GM19397 (cell line): ENCODE data around the gene CPNE1.
A peak's percentile ranks its signal among the peaks of the same experiment; 100 is the strongest.
"Not testable (repeated sequence)": the region's sequence is repeated elsewhere in the genome, so short reads cannot be mapped to it uniquely, and the experiment has no call there.

Source experiments
- ATAC-seq: cut with Tn5 transposase; IDR thresholded peaks from one replicate; pipeline ENCODE4 v1.9.1; 2021; ENCODE audit warnings: mild to moderate bottlenecking, moderate library complexity; ENCODE audit not compliant: unreplicated experiment

Gene CPNE1

DNA sequence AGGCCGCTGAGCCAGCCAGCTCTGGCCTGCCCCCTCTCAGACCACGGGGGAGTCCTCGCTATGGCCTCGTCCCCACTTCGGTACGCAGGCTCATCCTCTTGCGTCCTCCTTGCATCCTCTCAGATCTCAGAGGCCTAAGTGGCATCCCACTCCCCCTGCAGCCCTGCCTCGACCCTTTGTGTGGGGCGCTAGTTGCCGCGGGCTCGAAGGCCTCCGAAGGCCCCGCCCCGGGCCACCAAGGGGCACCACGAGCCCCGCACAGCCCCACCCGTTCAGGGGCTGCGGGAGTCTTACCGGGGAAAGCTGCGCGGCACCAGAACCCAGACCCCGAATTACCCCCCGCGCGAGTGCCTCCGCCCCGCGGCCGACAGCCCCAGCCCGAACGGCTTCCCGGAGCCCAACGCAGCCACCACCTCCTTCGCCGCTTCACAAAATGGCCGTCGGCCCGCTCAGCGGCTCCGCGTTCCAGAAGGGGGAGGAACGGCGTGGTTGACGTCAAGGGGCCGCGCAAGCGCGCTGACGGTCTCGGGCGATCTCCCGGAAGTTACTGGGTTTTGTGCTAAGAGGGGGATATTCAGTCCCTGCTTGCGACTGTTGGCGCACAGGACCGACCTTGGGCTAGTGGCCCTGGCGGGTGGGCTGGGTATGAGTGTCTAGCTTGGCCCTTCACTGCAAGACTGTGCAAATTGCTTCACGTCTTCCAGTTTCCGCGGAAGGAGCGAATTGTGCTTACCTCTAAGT lies at the start of gene CPNE1, which contains the start of gene RBM12:
CPNE1 (minus strand) TSS at position 435 of the 741 bp plus-strand sequence. CDS start 31,977 bp downstream, outside the sequence.
RBM12 (minus strand) TSS at position 435 of the 741 bp plus-strand sequence. CDS start 9,578 bp downstream, outside the sequence.
- ATAC-seq, result peak; percentile 74

DNA sequence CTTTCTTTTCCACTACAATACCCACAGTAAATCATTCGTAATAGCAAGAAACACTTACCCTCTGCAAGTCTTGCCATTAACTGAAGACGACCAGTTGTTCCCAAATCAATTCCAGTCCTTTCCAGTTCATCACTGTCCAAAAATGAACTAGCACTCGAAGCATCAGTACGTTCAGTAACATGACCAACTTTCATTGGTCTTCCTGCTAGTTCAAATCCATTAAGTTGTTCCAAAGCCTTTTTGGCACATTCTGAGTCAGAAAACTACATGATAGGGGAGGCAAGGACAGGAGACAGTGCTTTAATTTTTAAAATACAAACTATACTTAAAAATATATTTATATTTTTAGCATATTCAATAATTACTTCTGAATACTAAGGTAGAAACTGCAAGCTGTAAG lies 49.4 kb upstream of the CPNE1 start:
- ATAC-seq, result no peak

DNA sequence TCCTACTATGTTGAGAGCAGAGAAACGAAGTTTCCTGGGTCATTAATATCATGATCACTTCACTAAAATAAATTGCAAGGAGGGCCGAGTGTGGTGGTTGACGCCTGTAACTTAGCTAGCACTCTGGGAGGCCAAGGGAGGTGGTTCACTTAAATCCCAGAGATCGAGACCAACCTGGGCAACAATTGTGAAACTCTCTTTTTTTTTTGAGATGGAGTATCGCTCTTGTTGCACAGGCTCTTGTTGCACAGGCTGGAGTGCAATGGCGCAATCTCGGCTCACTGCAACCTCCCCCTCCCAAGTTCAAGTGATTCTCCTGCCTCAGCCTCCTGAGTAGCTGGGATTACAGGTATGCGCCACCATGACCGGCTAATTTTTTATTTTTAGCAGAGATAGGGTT lies 48.4 kb upstream of the CPNE1 start:
- not testable (repeated sequence) for ATAC-seq

DNA sequence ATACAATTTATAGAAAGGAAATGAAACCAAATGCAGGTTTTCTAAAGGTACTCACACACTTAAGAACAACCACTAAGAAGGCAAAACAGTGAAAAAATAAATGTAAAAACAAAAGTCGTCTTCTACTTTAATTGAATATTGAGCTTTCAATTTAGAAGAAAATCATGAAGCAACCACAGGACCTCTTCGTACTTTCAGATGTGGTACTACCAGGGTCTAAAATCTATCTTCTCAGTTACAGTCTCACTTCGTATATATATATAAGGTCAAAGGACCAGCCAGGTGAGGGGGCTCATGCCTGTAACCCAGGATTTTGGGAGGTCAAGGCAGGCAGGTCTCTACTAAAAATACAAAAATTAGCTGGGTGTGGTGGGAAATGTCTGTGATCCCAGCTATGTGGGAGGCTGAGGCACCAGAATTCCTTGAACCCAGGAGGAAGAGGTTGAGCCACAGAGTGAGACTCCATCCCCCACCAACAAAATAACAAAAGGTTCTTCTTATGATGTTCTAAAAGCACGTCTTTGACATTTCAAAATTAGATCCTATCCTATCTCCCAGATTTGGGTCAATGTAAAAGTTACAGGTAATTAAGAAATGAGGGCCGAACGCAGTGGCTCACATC lies 47.0 kb upstream of the CPNE1 start:
- ATAC-seq, result no peak

DNA sequence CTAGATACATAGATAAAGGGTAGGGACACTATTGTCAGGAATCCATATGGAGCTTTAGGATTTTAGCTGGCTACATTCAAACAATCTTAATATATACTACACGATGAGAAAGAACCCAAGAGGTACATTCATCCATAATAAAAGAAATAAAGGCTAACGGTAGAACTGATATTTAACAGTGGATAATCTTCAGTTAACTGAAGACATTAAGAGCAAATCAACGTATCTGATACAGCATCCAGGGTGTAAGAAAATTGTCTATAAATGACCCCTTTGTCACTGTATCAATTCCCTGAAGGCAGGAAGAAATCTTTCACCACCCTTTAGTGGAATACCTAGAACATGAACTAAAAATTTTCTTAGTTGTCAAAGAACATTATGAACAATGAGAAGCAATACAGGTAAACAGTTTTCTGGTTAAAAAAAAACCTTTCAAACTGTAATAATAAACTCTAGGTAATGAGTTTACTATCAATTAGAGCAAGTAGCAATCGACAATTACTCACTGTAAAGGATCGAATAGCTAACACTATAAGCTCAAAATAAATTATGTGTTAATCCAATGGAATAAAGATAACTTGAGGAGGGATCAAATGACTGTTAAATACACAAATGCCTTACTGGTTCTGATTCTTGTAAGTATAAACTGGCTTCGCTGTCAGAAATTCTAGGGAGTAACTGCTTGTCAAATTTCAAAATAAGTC lies 46.3 kb upstream of the CPNE1 start:
- ATAC-seq, result no peak

DNA sequence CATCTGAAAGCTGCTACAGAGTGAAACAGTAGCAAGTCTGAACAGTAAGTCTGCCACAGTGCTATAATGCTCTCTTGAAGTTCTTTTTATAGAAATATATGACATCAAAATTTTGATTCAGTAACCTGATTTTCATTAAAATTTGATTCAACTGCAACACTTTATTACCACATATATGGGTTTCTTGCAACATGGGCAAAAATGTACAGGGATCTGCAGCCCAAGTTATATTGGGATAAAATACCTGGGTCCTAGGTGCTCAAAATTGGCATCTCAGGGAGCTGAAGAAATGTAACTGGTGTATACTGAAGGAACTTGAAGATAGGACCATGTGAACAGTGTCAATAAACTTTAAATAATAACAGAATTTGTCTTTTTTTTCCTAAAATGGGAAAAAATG lies 45.3 kb upstream of the CPNE1 start:
- ATAC-seq, result no peak

DNA sequence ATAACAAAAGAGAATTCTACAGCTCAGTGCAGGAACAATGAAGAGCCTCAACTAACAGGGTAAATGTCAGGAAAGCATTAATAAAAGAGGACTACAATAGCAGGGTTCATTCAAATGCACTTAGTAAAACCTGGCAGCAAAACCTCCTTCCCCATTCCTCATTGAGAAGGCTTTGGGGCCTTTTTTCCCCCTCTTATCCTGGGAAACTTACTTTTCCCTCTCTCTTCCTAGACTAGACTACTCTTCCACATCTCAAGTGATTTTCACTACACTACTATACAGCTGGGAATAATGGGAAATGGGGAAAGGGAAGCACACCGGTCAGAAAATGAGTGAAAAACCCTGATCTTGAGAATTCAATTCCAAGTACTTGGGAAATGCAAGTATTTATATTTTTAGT lies 44.6 kb upstream of the CPNE1 start:
- ATAC-seq, result no peak

DNA sequence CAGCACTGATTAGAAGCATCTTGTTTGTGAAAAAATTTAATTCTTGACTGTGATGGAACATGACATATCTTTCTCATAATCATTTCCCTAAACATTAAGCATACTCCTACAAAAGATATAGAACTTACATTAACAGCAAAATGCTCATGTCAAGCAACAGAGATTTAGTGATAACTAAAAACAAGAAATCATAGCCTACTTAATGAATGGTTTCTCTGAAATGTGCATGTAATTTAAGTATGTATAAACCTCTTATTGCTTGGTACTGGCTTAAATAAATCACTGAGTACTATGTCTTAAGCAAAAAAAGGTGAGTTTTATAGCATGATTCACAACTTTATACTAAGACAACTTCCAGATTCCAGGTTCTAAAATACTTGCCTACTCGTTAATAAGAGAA lies 43.8 kb upstream of the CPNE1 start:
- no peak for ATAC-seq

DNA sequence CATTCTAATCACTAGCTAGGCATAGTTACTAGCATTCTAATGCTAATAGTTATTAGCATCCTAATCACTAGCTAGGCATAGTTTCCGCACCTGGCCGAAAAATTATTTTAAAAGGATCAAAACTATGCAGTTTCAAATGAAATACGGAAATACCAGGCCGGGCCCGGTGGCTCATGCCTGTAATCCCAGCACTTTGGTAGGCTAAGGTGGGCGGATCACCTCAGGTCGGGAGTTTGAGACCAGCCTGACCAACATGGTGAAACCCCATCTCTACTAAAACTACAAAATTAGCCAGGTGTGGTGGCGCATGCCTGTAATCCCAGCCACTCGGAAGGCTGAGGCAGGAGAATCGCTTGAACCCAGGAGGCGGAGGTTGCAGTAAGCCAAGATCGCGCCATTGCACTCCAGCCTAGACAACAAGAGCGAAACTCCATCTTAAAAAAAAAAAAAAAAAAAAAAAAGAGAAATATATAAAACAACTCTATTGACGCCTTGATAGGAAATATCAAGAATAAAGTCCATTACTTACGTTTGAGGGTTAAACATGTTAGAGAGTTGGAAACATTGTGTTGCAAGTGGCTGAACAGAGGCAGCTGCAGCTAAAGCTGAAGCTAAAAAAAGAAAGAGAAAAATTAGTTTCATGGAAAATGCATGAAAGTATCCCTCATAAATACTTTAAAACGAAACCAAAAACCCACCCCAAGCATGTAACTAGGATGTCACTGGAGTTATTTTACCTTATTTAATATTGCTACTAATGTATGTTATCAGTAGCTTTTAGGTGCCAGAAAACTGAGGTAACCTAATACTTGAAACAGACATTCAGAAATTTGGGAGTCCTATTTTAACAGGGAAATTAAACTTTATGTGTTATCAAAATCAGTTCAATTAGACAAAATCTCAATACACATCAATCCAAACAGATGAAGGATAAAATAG lies 42.2 kb upstream of the CPNE1 start:
- ATAC-seq, result not testable (repeated sequence)

DNA sequence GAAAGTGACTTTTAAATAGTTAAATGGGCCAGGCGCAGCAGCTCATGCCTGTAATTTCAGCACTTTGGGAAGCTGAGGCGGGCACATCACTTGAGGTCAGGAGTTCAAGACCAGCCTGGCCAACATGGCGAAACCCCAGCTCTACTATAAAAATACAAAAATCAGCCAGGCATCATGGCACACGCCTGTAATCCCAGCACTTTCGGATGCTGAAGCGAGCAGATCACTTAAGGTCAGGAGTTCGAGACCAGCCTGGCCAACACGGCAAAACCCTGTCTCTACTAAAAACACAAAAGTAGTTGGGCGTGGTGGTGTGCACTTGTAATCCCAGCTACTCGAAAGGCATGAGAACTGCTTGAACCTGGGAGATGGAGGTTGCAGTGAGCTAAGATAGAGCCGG lies 41.2 kb upstream of the CPNE1 start:
- not testable (repeated sequence) for ATAC-seq

DNA sequence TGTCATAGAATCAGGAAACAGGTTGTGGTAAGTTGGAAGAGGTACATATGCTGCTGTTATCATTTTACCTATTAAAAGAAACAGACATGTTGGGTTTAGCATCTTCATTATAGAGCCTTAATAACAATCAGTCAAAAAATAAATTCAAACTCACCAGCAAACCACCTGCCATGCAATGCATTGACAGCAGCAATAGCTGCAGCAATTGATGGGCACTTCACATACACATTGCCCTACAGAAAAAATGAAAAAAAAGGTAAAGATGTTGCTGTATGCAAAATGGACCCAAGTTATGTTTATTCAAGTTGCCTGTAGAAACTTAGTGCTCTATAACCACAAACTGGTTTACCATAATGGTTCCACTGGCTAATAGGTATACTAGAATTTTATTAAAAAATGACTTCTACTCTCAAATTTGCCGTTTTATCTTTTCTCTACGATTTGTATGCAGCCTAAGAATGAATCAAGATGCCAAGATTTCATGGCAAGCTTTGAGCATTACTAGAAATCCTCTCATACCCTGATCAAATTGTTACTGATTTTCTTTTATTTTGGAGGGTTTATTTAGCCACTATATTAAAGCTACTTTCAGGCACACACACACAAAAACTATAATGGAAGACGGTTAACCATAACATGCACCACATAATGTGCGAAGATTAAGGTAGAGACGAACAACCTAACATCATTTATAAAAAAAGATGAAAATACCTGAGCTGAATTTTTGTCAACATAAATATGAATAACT lies 40.0 kb upstream of the CPNE1 start:
- no peak for ATAC-seq

DNA sequence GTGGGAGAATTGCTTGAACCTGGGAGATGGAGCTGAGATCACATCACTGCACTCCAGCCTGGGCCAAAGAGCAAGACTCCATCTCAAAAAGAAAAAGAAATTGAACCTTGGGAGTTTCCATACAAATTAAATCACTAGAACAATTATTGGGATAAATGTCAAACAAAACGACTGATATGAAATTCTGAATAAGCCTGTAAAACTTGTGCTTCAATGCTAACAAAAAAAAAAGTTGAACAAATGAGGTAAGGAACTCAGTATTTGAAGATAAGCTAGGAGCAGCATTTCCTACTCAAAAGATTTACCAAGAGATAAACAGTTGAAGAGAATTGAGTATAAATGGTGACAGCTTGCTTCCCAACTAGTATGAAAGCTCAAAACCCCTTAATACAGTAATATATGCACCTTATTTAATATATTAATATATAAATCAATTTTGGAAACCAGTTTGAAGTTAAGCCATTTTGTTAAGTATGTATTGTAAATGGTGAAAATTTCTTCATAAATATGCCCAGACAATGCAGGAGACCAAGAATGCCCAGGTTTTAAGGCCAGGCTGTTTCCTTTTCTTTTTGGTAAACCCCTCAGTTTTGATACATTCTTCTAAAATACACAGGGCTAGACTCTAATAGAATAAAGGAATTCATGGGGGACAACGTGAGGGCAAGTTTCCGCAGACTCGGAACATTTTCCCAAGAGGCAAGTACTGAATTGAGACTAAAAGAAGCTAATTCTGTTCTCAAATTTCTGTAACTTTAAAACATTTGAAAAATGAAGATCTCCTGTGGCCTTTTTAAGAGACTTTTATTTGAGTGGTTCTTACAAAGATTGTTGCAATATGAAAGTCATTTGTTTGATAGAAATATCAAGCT lies 38.4 kb upstream of the CPNE1 start:
- ATAC-seq, result no peak

DNA sequence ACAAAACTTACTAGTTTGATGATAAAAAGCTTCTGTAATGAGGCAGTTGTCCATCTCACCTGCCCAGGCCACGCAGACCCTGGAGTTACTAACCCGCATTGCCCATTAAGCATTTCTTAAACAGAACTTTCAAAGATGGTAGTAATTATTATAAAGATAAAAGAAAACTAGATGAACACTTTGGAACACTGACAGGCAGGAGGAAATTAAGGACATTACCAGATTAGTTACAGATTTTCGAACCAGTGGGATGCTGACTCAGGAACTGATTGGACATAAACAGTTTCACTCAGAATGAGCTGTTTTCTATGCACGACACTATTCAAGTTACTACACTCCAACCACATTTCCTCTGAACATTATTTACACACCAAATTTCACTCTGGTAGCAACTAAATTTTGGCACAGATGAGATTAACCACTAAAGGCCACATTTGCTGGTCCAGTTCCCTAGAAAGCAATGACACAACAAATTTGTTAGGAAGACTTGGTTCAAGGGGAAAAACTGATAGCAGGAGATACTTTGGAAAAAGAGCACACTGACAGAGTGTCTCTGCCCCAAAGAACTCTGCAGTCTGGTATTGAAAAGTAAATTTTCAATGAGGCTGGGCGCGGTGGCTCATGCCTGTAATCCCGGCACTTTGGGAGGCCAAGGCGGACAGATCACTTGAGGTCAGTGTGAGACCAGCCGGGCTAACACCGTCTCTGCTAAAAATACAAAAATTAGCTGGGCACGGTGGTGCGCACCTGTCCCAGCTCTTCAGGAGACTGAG lies 37.5 kb upstream of the CPNE1 start:
- ATAC-seq, result no peak

DNA sequence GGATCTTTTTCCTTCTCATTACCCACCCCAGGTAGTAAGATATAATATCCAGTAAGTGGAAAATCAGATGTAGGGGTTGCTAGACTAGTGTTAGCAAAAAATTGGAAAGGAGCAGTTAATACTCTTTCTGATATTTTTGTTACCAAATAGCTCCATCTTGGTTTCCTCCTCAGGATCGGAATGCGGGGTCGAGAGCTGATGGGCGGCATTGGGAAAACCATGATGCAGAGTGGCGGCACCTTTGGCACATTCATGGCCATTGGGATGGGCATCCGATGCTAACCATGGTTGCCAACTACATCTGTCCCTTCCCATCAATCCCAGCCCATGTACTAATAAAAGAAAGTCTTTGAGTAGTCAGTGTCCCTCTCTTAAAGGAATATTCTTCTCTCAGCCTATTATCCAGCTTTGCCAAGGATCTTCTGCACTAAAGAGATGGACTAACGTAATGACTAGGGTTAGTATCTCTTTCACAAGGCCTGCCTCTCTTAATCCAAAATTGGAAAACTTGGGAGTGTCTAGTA lies 36.0 kb upstream of the CPNE1 start:
- ATAC-seq, result no peak

DNA sequence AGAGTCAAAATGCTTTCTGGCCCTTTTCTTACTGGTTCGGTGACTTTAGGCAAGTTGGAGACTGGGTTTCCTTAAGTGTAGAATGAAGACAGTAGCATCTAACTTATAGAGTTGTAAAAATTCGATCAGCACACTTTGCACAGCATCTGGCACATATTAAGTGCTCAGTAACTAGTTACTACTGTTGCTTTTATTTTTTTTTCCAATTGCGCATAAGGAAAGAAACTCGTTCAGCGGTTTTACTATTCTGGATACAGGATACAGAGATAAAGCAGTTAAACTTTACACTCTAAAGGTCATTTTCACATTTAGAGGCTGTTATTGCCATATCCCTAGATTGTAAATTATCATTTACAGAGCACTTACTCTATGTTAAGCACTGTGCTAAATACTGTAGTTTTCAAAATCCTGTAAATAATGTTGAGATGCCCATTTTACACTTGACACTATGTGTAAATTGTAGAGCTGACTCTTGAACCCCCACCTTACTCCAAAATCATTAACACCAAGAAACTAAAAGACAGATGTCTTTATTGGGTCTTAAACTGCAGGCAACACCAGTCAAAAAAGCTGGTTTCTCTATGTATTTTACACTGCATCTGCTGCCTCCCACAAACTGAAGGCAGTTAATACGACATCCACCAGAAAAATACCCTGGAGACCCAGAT lies 35.4 kb upstream of the CPNE1 start:
- ATAC-seq, result no peak

DNA sequence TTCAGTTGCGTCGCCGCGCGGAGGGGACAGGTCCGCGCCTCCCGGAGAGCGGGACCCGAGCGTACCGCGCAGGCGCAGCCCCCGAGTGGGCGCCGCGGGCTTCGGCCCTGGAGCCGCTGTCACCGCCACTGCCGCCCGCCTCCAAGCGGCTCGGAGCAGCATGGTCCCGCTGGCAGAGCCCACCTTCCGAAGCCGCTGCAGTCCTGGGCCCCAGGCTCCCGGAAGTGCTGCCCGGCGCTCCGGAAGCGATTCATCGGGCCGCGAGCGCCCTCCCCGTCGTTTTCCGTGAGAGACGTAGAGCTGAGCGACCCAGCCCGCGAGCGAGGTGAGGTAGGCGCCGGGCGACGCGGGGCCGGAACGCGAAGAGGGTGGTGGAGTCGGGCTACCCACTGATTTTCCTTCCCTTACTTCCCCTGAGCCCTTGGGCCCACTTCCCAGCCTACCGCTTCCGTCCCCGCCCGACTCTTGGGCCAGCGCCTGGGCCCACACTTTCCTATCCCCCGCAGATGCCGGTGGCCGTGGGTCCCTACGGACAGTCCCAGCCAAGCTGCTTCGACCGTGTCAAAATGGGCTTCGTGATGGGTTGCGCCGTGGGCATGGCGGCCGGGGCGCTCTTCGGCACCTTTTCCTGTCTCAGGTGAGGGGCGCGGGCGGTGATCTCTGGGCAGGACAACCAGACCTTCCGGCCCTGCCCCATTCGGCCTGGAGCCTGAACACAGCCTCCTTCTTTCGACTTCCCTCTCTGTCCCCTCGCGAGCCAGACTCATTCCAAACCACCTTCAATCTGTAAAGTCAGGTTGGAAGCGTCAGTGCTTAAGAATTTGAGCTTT lies 34.6 kb upstream of the CPNE1 start, which contains the start of the genes NFS1 and ROMO1:
NFS1 (minus strand) TSS at position 226 of the 830 bp plus-strand sequence; CDS start at position 162, 64 bp downstream.
ROMO1 (plus strand) TSS at position 279 of the 830 bp plus-strand sequence; CDS start at position 507, 228 bp downstream.
- ATAC-seq, result peak; percentile 84
